ENCODE data around the gene RAMP3. TPM values are rescaled to one million over a fixed set of nuclear protein-coding genes. Genes with fewer than 3 reads are reported as not detected.
"Not testable (repeated sequence)": the region's sequence is repeated elsewhere in the genome, so short reads cannot be mapped to it uniquely, and the experiment has no call there.

Gene RAMP3
- total and polyA plus RNA-seq, 9 donors: 2.5 to 7.2 (median 3.8) TPM

GRCh38 chr7:45209909-45210308, 52.3 kb downstream of the RAMP3 start:
- not testable (repeated sequence) for H3K4me3 ChIP-seq (ENCODE audit: low read length); DNase-seq; H3K4me1 ChIP-seq (ENCODE audit: control insufficient read depth, insufficient read depth, low read length); H3K27ac ChIP-seq (ENCODE audit: low read length); H3K36me3 ChIP-seq (ENCODE audit: control insufficient read depth, insufficient read depth, low read length); H3K27me3 ChIP-seq (ENCODE audit: control insufficient read depth, insufficient read depth, low read length); H3K9me3 ChIP-seq (replicated peaks; ENCODE audit: control insufficient read depth, low read depth, low read length)
- no CpG with 5 or more reads among the region's 3 CpGs for WGBS (ENCODE audit: insufficient coverage)

GRCh38 chr7:45211066-45211465, 53.5 kb downstream of the RAMP3 start:
- Histone ChIP-seq H3K27me3 (ENCODE audit: control insufficient read depth, insufficient read depth, low read length) (peaks cover 7% of the 10 kb centered on the region), H3K4me1 (ENCODE audit: control insufficient read depth, insufficient read depth, low read length) (no peaks in the 10 kb centered on the region), H3K36me3 (ENCODE audit: control insufficient read depth, insufficient read depth, low read length) (no peaks in the 10 kb centered on the region), H3K9me3 (replicated peaks; ENCODE audit: control insufficient read depth, low read depth, low read length) (peaks cover 3% of the 10 kb centered on the region), H3K27ac (ENCODE audit: low read length) (peak overlapping the region; percentile 59), H3K4me3 (ENCODE audit: low read length) (no peak overlapping the region)
- peak; percentile 24 for DNase-seq
- WGBS (ENCODE audit: insufficient coverage): 81% methylated on average over 3 of the region's 4 CpGs

GRCh38 chr7:45211958-45212357, 54.4 kb downstream of the RAMP3 start:
- H3K27ac ChIP-seq (ENCODE audit: low read length): no peak overlapping the region
- WGBS (ENCODE audit: insufficient coverage): no CpG with 5 or more reads among the region's 2 CpGs
- H3K36me3 ChIP-seq (ENCODE audit: control insufficient read depth, insufficient read depth, low read length): no peaks in the 10 kb centered on the region
- H3K27me3 ChIP-seq (ENCODE audit: control insufficient read depth, insufficient read depth, low read length): peaks cover 5% of the 10 kb centered on the region
- no peak overlapping the region for H3K4me3 ChIP-seq (ENCODE audit: low read length)
- no peaks in the 10 kb centered on the region for H3K4me1 ChIP-seq (ENCODE audit: control insufficient read depth, insufficient read depth, low read length)
- peaks cover 3% of the 10 kb centered on the region for H3K9me3 ChIP-seq (replicated peaks; ENCODE audit: control insufficient read depth, low read depth, low read length)
- DNase-seq: no peak

GRCh38 chr7:45212606-45213005, 55.0 kb downstream of the RAMP3 start:
- no peaks in the 10 kb centered on the region for H3K4me1 ChIP-seq (ENCODE audit: control insufficient read depth, insufficient read depth, low read length)
- H3K27me3 ChIP-seq (ENCODE audit: control insufficient read depth, insufficient read depth, low read length): peaks cover 7% of the 10 kb centered on the region
- no peak overlapping the region for H3K27ac ChIP-seq (ENCODE audit: low read length)
- H3K4me3 ChIP-seq (ENCODE audit: low read length): no peak overlapping the region
- H3K9me3 ChIP-seq (replicated peaks; ENCODE audit: control insufficient read depth, low read depth, low read length): peaks cover 3% of the 10 kb centered on the region
- WGBS (ENCODE audit: insufficient coverage): 83% methylated on average over 4 of the region's 5 CpGs
- no peak for DNase-seq
- H3K36me3 ChIP-seq (ENCODE audit: control insufficient read depth, insufficient read depth, low read length): no peaks in the 10 kb centered on the region

GRCh38 chr7:45215601-45216062, 58.0 kb downstream of the RAMP3 start:
- H3K4me3 ChIP-seq (ENCODE audit: low read length): no peak overlapping the region
- H3K4me1 ChIP-seq (ENCODE audit: control insufficient read depth, insufficient read depth, low read length): no peaks in the 10 kb centered on the region
- DNase-seq: no peak
- H3K9me3 ChIP-seq (replicated peaks; ENCODE audit: control insufficient read depth, low read depth, low read length): peaks cover 3% of the 10 kb centered on the region
- H3K27me3 ChIP-seq (ENCODE audit: control insufficient read depth, insufficient read depth, low read length): peaks cover 7% of the 10 kb centered on the region
- H3K27ac ChIP-seq (ENCODE audit: low read length): no peak overlapping the region
- WGBS (ENCODE audit: insufficient coverage): 0% methylated on average over 1 of the region's 8 CpGs
- H3K36me3 ChIP-seq (ENCODE audit: control insufficient read depth, insufficient read depth, low read length): no peaks in the 10 kb centered on the region

- Histone ChIP-seq H3K36me3 (ENCODE audit: control insufficient read depth, insufficient read depth, low read length) (no peaks in the 10 kb centered on the region), H3K27ac (ENCODE audit: low read length) (no peak overlapping the region), H3K4me3 (ENCODE audit: low read length) (no peak overlapping the region), H3K27me3 (ENCODE audit: control insufficient read depth, insufficient read depth, low read length) (peaks cover 6% of the 10 kb centered on the region), H3K9me3 (replicated peaks; ENCODE audit: control insufficient read depth, low read depth, low read length) (peaks cover 3% of the 10 kb centered on the region), H3K4me1 (ENCODE audit: control insufficient read depth, insufficient read depth, low read length) (no peaks in the 10 kb centered on the region)
- DNase-seq: no peak
- 25% methylated on average over 3 of the region's 7 CpGs for WGBS (ENCODE audit: insufficient coverage)
Measured at GRCh38 chr7:45216181-45216580, 58.6 kb downstream of the RAMP3 start.

- no peaks in the 10 kb centered on the region for H3K36me3 ChIP-seq (ENCODE audit: control insufficient read depth, insufficient read depth, low read length)
- peaks cover 3% of the 10 kb centered on the region for H3K9me3 ChIP-seq (replicated peaks; ENCODE audit: control insufficient read depth, low read depth, low read length)
- H3K27me3 ChIP-seq (ENCODE audit: control insufficient read depth, insufficient read depth, low read length): peaks cover 5% of the 10 kb centered on the region
- 59% methylated on average over 9 of the region's 11 CpGs for WGBS (ENCODE audit: insufficient coverage)
- H3K4me3 ChIP-seq (ENCODE audit: low read length): no peak overlapping the region
- DNase-seq: no peak
- H3K27ac ChIP-seq (ENCODE audit: low read length): no peak overlapping the region
- H3K4me1 ChIP-seq (ENCODE audit: control insufficient read depth, insufficient read depth, low read length): no peaks in the 10 kb centered on the region
Measured at GRCh38 chr7:45216622-45217165, 59.1 kb downstream of the RAMP3 start.

- Histone ChIP-seq H3K36me3 (ENCODE audit: control insufficient read depth, insufficient read depth, low read length) (no peaks in the 10 kb centered on the region), H3K4me3 (ENCODE audit: low read length) (no peak overlapping the region), H3K4me1 (ENCODE audit: control insufficient read depth, insufficient read depth, low read length) (no peaks in the 10 kb centered on the region), H3K9me3 (replicated peaks; ENCODE audit: control insufficient read depth, low read depth, low read length) (peaks cover 3% of the 10 kb centered on the region), H3K27me3 (ENCODE audit: control insufficient read depth, insufficient read depth, low read length) (peaks cover 5% of the 10 kb centered on the region), H3K27ac (ENCODE audit: low read length) (no peak overlapping the region)
- no peak for DNase-seq
- 60% methylated on average over 6 of the region's 6 CpGs for WGBS (ENCODE audit: insufficient coverage)
Measured at GRCh38 chr7:45217358-45217757, 59.8 kb downstream of the RAMP3 start.

GRCh38 chr7:45219130-45219529, 61.5 kb downstream of the RAMP3 start:
- no peaks in the 10 kb centered on the region for H3K36me3 ChIP-seq (ENCODE audit: control insufficient read depth, insufficient read depth, low read length)
- 81% methylated on average over 12 of the region's 12 CpGs for WGBS (ENCODE audit: insufficient coverage)
- no peaks in the 10 kb centered on the region for H3K9me3 ChIP-seq (replicated peaks; ENCODE audit: control insufficient read depth, low read depth, low read length)
- no peaks in the 10 kb centered on the region for H3K4me1 ChIP-seq (ENCODE audit: control insufficient read depth, insufficient read depth, low read length)
- H3K4me3 ChIP-seq (ENCODE audit: low read length): no peak overlapping the region
- H3K27me3 ChIP-seq (ENCODE audit: control insufficient read depth, insufficient read depth, low read length): peaks cover 5% of the 10 kb centered on the region
- H3K27ac ChIP-seq (ENCODE audit: low read length): no peak overlapping the region
- no peak for DNase-seq

GRCh38 chr7:45219801-45220435, 62.3 kb downstream of the RAMP3 start:
- Histone ChIP-seq H3K4me3 (ENCODE audit: low read length) (no peak overlapping the region), H3K36me3 (ENCODE audit: control insufficient read depth, insufficient read depth, low read length) (no peaks in the 10 kb centered on the region), H3K27me3 (ENCODE audit: control insufficient read depth, insufficient read depth, low read length) (peaks cover 5% of the 10 kb centered on the region), H3K9me3 (replicated peaks; ENCODE audit: control insufficient read depth, low read depth, low read length) (no peaks in the 10 kb centered on the region), H3K27ac (ENCODE audit: low read length) (no peak overlapping the region), H3K4me1 (ENCODE audit: control insufficient read depth, insufficient read depth, low read length) (no peaks in the 10 kb centered on the region)
- DNase-seq: no peak
- WGBS (ENCODE audit: insufficient coverage): 40% methylated on average over 7 of the region's 8 CpGs

Data from muscle of leg (tissue), 11 donors.